Measurements from ENCODE around the gene TMED1.

Gene TMED1

DNA sequence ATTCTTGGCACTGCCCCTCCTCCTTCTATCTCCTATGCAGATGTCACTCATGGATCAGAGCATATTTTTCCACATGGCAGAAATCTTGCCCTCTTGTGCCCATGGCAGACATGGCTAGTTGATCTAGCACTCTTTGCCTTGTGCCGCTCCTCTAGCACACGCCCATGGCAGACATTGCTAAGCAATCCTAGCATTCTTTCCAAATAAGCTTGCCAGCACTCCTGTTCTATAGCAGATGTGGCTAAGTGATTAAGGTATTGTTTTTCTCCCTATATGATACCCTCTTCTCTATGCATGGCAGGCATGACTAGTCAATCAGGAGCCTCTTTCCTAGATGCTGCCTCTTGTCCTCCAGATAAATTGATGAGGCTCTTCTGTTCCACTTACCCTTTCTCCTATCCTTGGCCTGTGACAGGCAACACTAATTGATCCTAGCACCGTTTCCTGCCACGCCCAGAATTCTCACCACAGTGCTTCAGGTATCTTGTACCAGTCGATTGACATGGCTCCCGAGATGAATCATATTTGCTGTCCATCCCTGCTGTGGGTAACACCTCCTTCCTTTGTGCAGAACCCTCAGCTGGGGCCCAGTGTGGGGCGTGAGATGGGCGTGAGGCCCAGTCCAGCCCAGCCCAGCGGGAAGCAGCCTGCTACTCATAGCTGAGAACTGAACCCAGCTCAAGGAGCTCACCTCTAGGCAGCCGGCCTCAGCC, 26.9 kb downstream of the TMED1 start:
- DNase-seq (ENCODE audit: low read depth, low spot score) = no peak
- ChIA-PET CTCF (interaction anchor here (1.0 to 2.9 kb wide), 2 partner anchors 27 to 56 kb away, joined by 3 to 11 read pairs; partner anchors contain the start of gene TMED1), POLR2A (interaction anchor here (1.1 kb wide), 1 partner anchor 92 kb away, joined by 3 read pairs; the partner anchor contains the start of gene DNM2)
- no peak overlapping the region for H3K4me3 ChIP-seq (ENCODE audit: low read depth, low read length)
- TF ChIP-seq, protein P1, sequence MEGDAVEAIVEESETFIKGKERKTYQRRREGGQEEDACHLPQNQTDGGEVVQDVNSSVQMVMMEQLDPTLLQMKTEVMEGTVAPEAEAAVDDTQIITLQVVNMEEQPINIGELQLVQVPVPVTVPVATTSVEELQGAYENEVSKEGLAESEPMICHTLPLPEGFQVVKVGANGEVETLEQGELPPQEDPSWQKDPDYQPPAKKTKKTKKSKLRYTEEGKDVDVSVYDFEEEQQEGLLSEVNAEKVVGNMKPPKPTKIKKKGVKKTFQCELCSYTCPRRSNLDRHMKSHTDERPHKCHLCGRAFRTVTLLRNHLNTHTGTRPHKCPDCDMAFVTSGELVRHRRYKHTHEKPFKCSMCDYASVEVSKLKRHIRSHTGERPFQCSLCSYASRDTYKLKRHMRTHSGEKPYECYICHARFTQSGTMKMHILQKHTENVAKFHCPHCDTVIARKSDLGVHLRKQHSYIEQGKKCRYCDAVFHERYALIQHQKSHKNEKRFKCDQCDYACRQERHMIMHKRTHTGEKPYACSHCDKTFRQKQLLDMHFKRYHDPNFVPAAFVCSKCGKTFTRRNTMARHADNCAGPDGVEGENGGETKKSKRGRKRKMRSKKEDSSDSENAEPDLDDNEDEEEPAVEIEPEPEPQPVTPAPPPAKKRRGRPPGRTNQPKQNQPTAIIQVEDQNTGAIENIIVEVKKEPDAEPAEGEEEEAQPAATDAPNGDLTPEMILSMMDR (IDR thresholded peaks at IDR 0.05; ENCODE audit: insufficient read depth, low read length, missing control alignments) = no peak

DNA sequence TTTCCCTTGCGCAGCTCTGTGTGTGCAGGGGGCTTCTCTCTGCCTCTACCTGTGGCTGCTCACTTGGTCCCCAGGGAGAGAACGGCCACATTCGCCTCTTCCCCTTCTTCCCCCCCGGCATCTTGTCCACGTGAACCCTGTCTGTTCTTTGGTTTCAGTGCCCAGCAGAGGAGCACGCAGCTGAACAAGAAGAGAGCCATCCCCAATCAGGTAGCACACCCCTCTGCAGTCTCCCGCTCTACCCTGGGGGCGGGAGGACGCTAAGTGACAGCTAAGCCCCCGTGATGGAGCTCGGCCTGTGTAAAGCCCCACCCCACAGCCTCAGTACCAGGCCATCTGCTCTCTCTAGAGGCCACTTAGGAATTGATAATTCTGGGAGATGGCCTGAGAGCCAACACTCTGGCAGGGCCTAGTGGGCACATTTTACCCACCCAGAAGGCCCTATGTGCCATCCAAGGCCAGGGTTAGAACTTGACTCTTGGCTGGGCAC, 30.2 kb downstream of the TMED1 start:
- H3K4me3 ChIP-seq (ENCODE audit: low read depth, low read length) = no peak overlapping the region
- POLR2A ChIA-PET = no interaction called here
- CTCF ChIA-PET = interaction anchor here (1.4 to 4.5 kb wide), 3 partner anchors 12 to 88 kb away, joined by 4 to 19 read pairs (median 4); partner anchors contain the start of gene DNM2
- no peak for DNase-seq (ENCODE audit: low read depth, low spot score)
- TF ChIP-seq, protein P1 (IDR thresholded peaks at IDR 0.05; ENCODE audit: insufficient read depth, low read length, missing control alignments) = no peak

DNA sequence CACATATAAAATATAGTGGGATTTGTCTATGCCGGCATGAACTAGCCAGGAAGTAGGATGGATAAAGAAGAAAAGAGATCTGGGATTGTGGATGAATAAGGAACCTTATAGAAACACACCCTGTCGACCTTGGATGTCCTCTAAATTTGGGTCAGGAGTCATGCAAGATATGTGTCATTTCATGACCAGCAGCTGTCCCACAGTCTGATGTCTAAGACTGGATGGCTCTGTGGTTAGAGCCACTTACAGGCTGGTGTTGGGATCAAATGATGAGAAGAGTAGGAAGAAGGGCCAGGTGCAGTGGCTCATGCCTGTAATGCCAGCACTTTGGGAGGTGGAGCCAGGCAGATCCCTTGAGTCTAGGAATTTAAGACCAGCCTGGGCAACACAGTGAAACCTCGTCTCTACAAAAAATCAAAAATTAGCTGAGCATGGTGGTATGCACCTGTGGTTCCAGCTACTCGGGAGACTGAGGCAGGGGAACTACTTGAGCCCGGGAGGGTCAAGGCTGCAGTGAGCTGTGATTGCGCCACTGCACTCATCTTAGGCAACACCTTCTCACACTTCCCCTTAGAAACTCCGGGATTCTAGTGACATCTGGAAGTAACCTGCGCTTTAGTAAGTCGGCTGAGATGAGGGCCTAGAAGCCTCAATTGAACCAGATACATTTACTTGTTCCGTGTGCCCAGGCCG, 30.8 kb downstream of the TMED1 start:
- POLR2A ChIA-PET = no interaction called here
- no peak overlapping the region for H3K4me3 ChIP-seq (ENCODE audit: low read depth, low read length)
- CTCF ChIA-PET = interaction anchor here (1.4 to 4.5 kb wide), 3 partner anchors 12 to 88 kb away, joined by 4 to 19 read pairs (median 4); partner anchors contain the start of gene DNM2
- TF ChIP-seq, protein P1 (IDR thresholded peaks at IDR 0.05; ENCODE audit: insufficient read depth, low read length, missing control alignments) = no peak
- DNase-seq (ENCODE audit: low read depth, low spot score) = no peak

DNA sequence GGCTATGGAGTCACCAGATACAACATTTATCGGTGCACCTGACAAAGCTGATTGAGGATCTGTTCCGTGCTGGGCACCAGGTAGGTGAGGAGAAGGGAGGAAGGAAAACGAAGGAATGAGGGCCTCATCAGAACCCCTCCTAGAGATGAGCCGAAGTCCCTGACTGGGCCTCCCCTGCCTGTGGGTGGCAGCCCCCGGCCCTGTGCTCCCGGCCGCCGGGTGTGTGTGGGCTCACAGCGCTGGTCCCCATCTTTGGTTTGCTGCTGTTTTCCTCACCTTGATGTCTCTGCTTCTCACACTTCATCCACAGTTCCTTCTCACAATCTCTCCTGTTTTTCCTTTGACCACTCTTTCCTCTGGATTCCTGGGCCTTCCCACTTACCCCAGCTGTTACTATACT, 32.8 kb downstream of the TMED1 start:
- no peak for DNase-seq (ENCODE audit: low read depth, low spot score)
- TF ChIP-seq, protein P1 (IDR thresholded peaks at IDR 0.05; ENCODE audit: insufficient read depth, low read length, missing control alignments) = no peak
- POLR2A ChIA-PET = no interaction called here
- CTCF ChIA-PET = interaction anchor here (0.7 to 4.5 kb wide), 2 partner anchors 9 to 61 kb away, joined by 3 to 19 read pairs; no protein-coding TSS in a partner anchor
- no peak overlapping the region for H3K4me3 ChIP-seq (ENCODE audit: low read depth, low read length)

DNA sequence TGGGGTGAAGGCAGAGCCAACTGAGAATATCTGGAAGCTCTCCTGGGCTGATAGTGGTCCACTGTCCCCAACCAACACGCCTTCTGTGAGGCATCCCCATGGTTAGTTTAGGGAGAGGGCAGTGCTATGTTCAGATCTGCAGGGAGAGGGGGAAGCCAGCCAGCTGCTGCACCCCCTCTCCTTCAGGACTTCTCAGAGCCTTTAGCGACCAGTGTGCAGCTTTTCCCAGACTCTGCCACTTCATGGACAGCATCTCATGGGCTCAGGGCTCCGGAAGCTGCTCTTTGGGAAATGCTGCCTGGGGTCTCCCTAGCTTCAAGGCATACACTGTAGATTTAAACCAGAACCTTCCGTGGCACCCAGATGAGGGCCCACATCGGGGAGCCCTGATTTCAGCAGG, 33.5 kb downstream of the TMED1 start:
- H3K4me3 ChIP-seq (ENCODE audit: low read depth, low read length) = no peak overlapping the region
- POLR2A ChIA-PET = no interaction called here
- CTCF ChIA-PET = interaction anchor here (2.4 to 4.5 kb wide), 2 partner anchors 62 to 85 kb away, joined by 8 to 19 read pairs; partner anchors contain the start of gene DNM2
- no peak for DNase-seq (ENCODE audit: low read depth, low spot score)
- TF ChIP-seq, protein P1 (IDR thresholded peaks at IDR 0.05; ENCODE audit: insufficient read depth, low read length, missing control alignments) = no peak

DNA sequence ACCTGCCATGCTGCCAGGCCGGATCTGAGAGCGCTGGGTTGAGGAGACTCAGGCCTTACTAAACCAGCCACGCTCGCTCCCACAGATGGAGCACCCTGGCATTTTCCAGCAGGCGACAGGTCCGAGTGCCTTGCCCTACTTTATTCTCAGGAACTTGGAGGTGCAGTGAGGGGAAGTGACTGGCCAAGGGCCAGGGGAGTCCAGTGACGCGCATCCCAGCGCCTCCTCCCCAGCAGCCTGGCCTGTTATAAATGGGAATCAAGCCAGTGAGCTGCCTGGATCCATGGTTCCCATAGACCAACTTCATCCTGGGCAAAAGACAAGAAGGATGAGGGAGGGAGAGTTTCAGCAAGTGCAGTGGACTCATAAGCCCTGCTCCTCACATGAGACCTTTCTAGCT, 35.5 kb downstream of the TMED1 start:
- TF ChIP-seq, protein P1 (IDR thresholded peaks at IDR 0.05; ENCODE audit: insufficient read depth, low read length, missing control alignments) = no peak
- no peak for DNase-seq (ENCODE audit: low read depth, low spot score)
- CTCF ChIA-PET = interaction anchor here (1.0 to 2.4 kb wide), 3 partner anchors 10 to 83 kb away, joined by 3 to 8 read pairs (median 3); partner anchors contain the start of gene DNM2
- POLR2A ChIA-PET = no interaction called here
- no peak overlapping the region for H3K4me3 ChIP-seq (ENCODE audit: low read depth, low read length)

All from AG04449 (cell line).